ENCODE data around the gene VPS13D.

Gene VPS13D

GRCh38 chr1:12433323-12434053 lies 203.7 kb downstream of the VPS13D start:
- no peak for DNase-seq (ENCODE audit: low spot score)

GRCh38 chr1:12434174-12434573 lies 204.3 kb downstream of the VPS13D start:
- no peak for DNase-seq (ENCODE audit: low spot score)

- DNase-seq (ENCODE audit: low spot score), result no peak
These were observed 204.9 kb downstream of the VPS13D start for GRCh38 chr1:12434686-12435085.

- DNase-seq (ENCODE audit: low spot score), result no peak
These were observed 206.0 kb downstream of the VPS13D start for GRCh38 chr1:12435639-12436344.

GRCh38 chr1:12436345-12436658 lies 206.5 kb downstream of the VPS13D start:
- no peak for DNase-seq (ENCODE audit: low spot score)

- DNase-seq (ENCODE audit: low spot score), result no peak
These were observed 207.2 kb downstream of the VPS13D start for GRCh38 chr1:12436817-12437599.

GRCh38 chr1:12437629-12438028 lies 207.8 kb downstream of the VPS13D start:
- DNase-seq (ENCODE audit: low spot score), result no peak

GRCh38 chr1:12438349-12438924 lies 208.6 kb downstream of the VPS13D start:
- DNase-seq (ENCODE audit: low spot score), result no peak

- no peak for DNase-seq (ENCODE audit: low spot score)
These were observed 209.2 kb downstream of the VPS13D start for GRCh38 chr1:12439073-12439472.

- no peak for DNase-seq (ENCODE audit: low spot score)
These were observed 211.7 kb downstream of the VPS13D start for GRCh38 chr1:12441414-12442105.

GRCh38 chr1:12442217-12442616 lies 212.4 kb downstream of the VPS13D start:
- no peak for DNase-seq (ENCODE audit: low spot score)

- no peak for DNase-seq (ENCODE audit: low spot score)
These were observed 213.3 kb downstream of the VPS13D start for GRCh38 chr1:12443151-12443550.

GRCh38 chr1:12444329-12444841 lies 214.6 kb downstream of the VPS13D start:
- no peak for DNase-seq (ENCODE audit: low spot score)

- no peak for DNase-seq (ENCODE audit: low spot score)
These were observed 215.4 kb downstream of the VPS13D start for GRCh38 chr1:12445257-12445656.

- no peak for DNase-seq (ENCODE audit: low spot score)
These were observed 216.8 kb downstream of the VPS13D start for GRCh38 chr1:12446593-12446992.

- DNase-seq (ENCODE audit: low spot score), result no peak
These were observed 217.5 kb downstream of the VPS13D start for GRCh38 chr1:12447307-12447706.

- no peak for DNase-seq (ENCODE audit: low spot score)
These were observed 218.1 kb downstream of the VPS13D start for GRCh38 chr1:12447849-12448312.

GRCh38 chr1:12448746-12449177 lies 218.9 kb downstream of the VPS13D start:
- DNase-seq (ENCODE audit: low spot score), result no peak

GRCh38 chr1:12450090-12450755 lies 220.4 kb downstream of the VPS13D start:
- no peak for DNase-seq (ENCODE audit: low spot score)

- no peak for DNase-seq (ENCODE audit: low spot score)
These were observed 221.1 kb downstream of the VPS13D start for GRCh38 chr1:12450756-12451559.

Data from NAMALWA (cell line).